ENCODE measurements around the gene GSTA3. TPM values are rescaled to one million over a fixed set of nuclear protein-coding genes. Genes with fewer than 3 reads are reported as not detected.

GSTA3 gene
- total and polyA plus RNA-seq, 2 of the 13 experiments (the other 11 are each of a cell fraction or from before 2014, with no cell fraction given): not detected

GRCh38 chr6:52904562-52905279 lies 4.8 kb downstream of the GSTA3 start (continued):
- TF ChIP-seq ZNF615 (CRISPR knock-in tag; IDR thresholded peaks at IDR 0.05; ENCODE audit: borderline replicate concordance) (no peak), DDIT3 (CRISPR knock-in tag; IDR thresholded peaks at IDR 0.05) (no peak), ZNF205 (CRISPR knock-in tag; IDR thresholded peaks at IDR 0.05) (no peak), FOXC1 (CRISPR knock-in tag; IDR thresholded peaks at IDR 0.05; ENCODE audit: borderline replicate concordance) (no peak), HOXA7 (CRISPR knock-in tag; IDR thresholded peaks at IDR 0.05) (no peak), ZBTB49 (CRISPR knock-in tag; IDR thresholded peaks at IDR 0.05; ENCODE audit: borderline replicate concordance) (no peak), ZNF883 (CRISPR knock-in tag; IDR thresholded peaks at IDR 0.05; ENCODE audit: not compliant biosample characterization) (no peak), ZNF230 (CRISPR knock-in tag; IDR thresholded peaks at IDR 0.05) (no peak), ZBTB10 (CRISPR knock-in tag; IDR thresholded peaks at IDR 0.05; ENCODE audit: borderline replicate concordance) (no peak), ELF3 (CRISPR knock-in tag; IDR thresholded peaks at IDR 0.05) (peak; percentile 60), ZNF776 (CRISPR knock-in tag; IDR thresholded peaks at IDR 0.05) (no peak), ZBTB33 (CRISPR knock-in tag; IDR thresholded peaks at IDR 0.05) (no peak), IRF2 (CRISPR knock-in tag; IDR thresholded peaks at IDR 0.05) (0 out of 2 replicates have a peak, but pooled peaks have one; percentile 26), FOSL2 (CRISPR knock-in tag; IDR thresholded peaks at IDR 0.05) (0 out of 2 replicates have a peak, but pooled peaks have one; percentile 10), PATZ1 (CRISPR knock-in tag; IDR thresholded peaks at IDR 0.05) (0 out of 2 replicates have a peak, but pooled peaks have one; percentile 27), ZNF326 (CRISPR knock-in tag; IDR thresholded peaks at IDR 0.05; ENCODE audit: borderline replicate concordance) (no peak), NFYC (CRISPR knock-in tag; IDR thresholded peaks at IDR 0.05) (no peak), ZNF292 (CRISPR knock-in tag; IDR thresholded peaks at IDR 0.05; ENCODE audit: borderline replicate concordance, low read depth) (no peak), ZNF468 (CRISPR knock-in tag; IDR thresholded peaks at IDR 0.05) (no peak), ZNF747 (CRISPR knock-in tag; IDR thresholded peaks at IDR 0.05; ENCODE audit: borderline replicate concordance) (no peak)

Data from HepG2 (cell line).